ENCODE data around the gene IGF2R.

IGF2R gene

GRCh38 chr6:159973406-159973805 is 4.5 kb downstream of the IGF2R start:
- Histone ChIP-seq H3K27me3 (ENCODE audit: control insufficient read depth, insufficient read depth, low read length) (no peaks in the 10 kb centered on the region), H3K4me2 (ENCODE audit: low read length) (no peak overlapping the region), H3K9me3 (ENCODE audit: control insufficient read depth, low read length) (no peaks in the 10 kb centered on the region), H3K9ac (no peak overlapping the region), H3K4me3 (ENCODE audit: low read depth, low read length) (no peak overlapping the region), H3K4me1 (no peaks in the 10 kb centered on the region), H3K36me3 (ENCODE audit: control insufficient read depth, insufficient read depth, low read length) (no peaks in the 10 kb centered on the region), H3K27ac (peak overlapping the region; percentile 12), H2AFZ (no peak overlapping the region), H3K79me2 (peaks cover 35% of the 10 kb centered on the region)
- no peak for TF ChIP-seq CTCF (IDR thresholded peaks at IDR 0.05)

- Histone ChIP-seq H3K79me2 (peaks cover 39% of the 10 kb centered on the region), H2AFZ (no peak overlapping the region), H3K4me1 (no peaks in the 10 kb centered on the region), H3K9ac (no peak overlapping the region), H3K4me2 (ENCODE audit: low read length) (no peak overlapping the region), H3K27ac (peak overlapping the region; percentile 12), H3K9me3 (ENCODE audit: control insufficient read depth, low read length) (no peaks in the 10 kb centered on the region), H3K4me3 (ENCODE audit: low read depth, low read length) (no peak overlapping the region), H3K36me3 (ENCODE audit: control insufficient read depth, insufficient read depth, low read length) (no peaks in the 10 kb centered on the region), H3K27me3 (ENCODE audit: control insufficient read depth, insufficient read depth, low read length) (no peaks in the 10 kb centered on the region)
- no peak for TF ChIP-seq CTCF (IDR thresholded peaks at IDR 0.05)
Observed at GRCh38 chr6:159973951-159974350, 5.1 kb downstream of the IGF2R start.

GRCh38 chr6:159974932-159975331 is 6.0 kb downstream of the IGF2R start:
- no peak for TF ChIP-seq CTCF (IDR thresholded peaks at IDR 0.05)
- Histone ChIP-seq H3K79me2 (peaks cover 44% of the 10 kb centered on the region), H3K4me2 (ENCODE audit: low read length) (no peak overlapping the region), H3K9me3 (ENCODE audit: control insufficient read depth, low read length) (no peaks in the 10 kb centered on the region), H3K27ac (no peak overlapping the region), H3K4me3 (ENCODE audit: low read depth, low read length) (no peak overlapping the region), H2AFZ (no peak overlapping the region), H3K4me1 (no peaks in the 10 kb centered on the region), H3K27me3 (ENCODE audit: control insufficient read depth, insufficient read depth, low read length) (no peaks in the 10 kb centered on the region), H3K9ac (no peak overlapping the region), H3K36me3 (ENCODE audit: control insufficient read depth, insufficient read depth, low read length) (no peaks in the 10 kb centered on the region)

- Histone ChIP-seq H3K4me2 (ENCODE audit: low read length) (no peak overlapping the region), H3K9me3 (ENCODE audit: control insufficient read depth, low read length) (no peaks in the 10 kb centered on the region), H3K4me1 (peaks cover 11% of the 10 kb centered on the region), H3K4me3 (ENCODE audit: low read depth, low read length) (no peak overlapping the region), H3K27me3 (ENCODE audit: control insufficient read depth, insufficient read depth, low read length) (no peaks in the 10 kb centered on the region), H3K36me3 (ENCODE audit: control insufficient read depth, insufficient read depth, low read length) (no peaks in the 10 kb centered on the region), H3K79me2 (peaks cover 48% of the 10 kb centered on the region), H2AFZ (no peak overlapping the region), H3K9ac (no peak overlapping the region), H3K27ac (no peak overlapping the region)
- TF ChIP-seq CTCF (IDR thresholded peaks at IDR 0.05), result no peak
Observed at GRCh38 chr6:159976686-159977254, 7.9 kb downstream of the IGF2R start.

GRCh38 chr6:159977255-159977903 is 8.5 kb downstream of the IGF2R start:
- no peaks in the 10 kb centered on the region for H3K27me3 ChIP-seq (ENCODE audit: control insufficient read depth, insufficient read depth, low read length)
- H3K27ac ChIP-seq, result no peak overlapping the region
- H3K4me1 ChIP-seq, result peaks cover 16% of the 10 kb centered on the region
- TF ChIP-seq CTCF (IDR thresholded peaks at IDR 0.05), result no peak
- no peaks in the 10 kb centered on the region for H3K36me3 ChIP-seq (ENCODE audit: control insufficient read depth, insufficient read depth, low read length)
- H3K9ac ChIP-seq, result no peak overlapping the region
- no peak overlapping the region for H3K4me2 ChIP-seq (ENCODE audit: low read length)
- no peak overlapping the region for H3K4me3 ChIP-seq (ENCODE audit: low read depth, low read length)
- H3K9me3 ChIP-seq (ENCODE audit: control insufficient read depth, low read length), result no peaks in the 10 kb centered on the region
- H2AFZ ChIP-seq, result no peak overlapping the region
- peaks cover 50% of the 10 kb centered on the region for H3K79me2 ChIP-seq

Data from parathyroid adenoma (tissue), 2 donors.